GM20000 (cell line): ENCODE measurements around the gene HOMEZ.

Experiments used
- DNase-seq: peaks from one replicate; pipeline ENCODE4 v3.0.0; 2012; ENCODE audit warnings: low spot score
- TF ChIP-seq, protein P1 (sequence below): IDR thresholded peaks from 2 replicates; pipeline ENCODE4 v1.5.1; 2012; ENCODE audit warnings: mild to moderate bottlenecking, control low read depth; ENCODE audit errors: extremely low read depth, missing control alignments

Gene HOMEZ

DNA sequence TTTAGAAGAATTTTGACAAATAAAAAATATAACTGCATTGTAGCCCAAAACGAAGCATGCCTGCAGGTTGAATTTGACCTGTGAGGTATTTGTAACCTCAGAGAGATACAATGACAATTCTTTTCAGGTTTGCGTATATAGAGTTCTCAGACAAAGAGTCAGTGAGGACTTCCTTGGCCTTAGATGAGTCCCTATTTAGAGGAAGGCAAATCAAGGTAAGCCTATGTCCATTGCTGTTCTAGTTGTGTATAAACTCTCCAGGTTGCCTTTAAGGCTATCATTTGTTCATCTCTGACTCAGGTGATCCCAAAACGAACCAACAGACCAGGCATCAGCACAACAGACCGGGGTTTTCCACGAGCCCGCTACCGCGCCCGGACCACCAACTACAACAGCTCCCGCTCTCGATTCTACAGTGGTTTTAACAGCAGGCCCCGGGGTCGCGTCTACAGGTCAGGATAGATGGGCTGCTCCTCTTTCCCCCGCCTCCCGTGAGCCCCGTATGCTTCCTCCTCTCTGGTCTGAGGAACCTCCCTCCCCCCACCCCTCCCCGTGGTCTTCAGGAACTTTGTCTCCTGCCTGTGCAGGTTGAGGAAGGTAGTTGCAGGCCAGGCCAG lies 38.0 kb upstream of the HOMEZ start:
- no peak for DNase-seq
- TF ChIP-seq, protein P1, sequence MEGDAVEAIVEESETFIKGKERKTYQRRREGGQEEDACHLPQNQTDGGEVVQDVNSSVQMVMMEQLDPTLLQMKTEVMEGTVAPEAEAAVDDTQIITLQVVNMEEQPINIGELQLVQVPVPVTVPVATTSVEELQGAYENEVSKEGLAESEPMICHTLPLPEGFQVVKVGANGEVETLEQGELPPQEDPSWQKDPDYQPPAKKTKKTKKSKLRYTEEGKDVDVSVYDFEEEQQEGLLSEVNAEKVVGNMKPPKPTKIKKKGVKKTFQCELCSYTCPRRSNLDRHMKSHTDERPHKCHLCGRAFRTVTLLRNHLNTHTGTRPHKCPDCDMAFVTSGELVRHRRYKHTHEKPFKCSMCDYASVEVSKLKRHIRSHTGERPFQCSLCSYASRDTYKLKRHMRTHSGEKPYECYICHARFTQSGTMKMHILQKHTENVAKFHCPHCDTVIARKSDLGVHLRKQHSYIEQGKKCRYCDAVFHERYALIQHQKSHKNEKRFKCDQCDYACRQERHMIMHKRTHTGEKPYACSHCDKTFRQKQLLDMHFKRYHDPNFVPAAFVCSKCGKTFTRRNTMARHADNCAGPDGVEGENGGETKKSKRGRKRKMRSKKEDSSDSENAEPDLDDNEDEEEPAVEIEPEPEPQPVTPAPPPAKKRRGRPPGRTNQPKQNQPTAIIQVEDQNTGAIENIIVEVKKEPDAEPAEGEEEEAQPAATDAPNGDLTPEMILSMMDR = no peak

DNA sequence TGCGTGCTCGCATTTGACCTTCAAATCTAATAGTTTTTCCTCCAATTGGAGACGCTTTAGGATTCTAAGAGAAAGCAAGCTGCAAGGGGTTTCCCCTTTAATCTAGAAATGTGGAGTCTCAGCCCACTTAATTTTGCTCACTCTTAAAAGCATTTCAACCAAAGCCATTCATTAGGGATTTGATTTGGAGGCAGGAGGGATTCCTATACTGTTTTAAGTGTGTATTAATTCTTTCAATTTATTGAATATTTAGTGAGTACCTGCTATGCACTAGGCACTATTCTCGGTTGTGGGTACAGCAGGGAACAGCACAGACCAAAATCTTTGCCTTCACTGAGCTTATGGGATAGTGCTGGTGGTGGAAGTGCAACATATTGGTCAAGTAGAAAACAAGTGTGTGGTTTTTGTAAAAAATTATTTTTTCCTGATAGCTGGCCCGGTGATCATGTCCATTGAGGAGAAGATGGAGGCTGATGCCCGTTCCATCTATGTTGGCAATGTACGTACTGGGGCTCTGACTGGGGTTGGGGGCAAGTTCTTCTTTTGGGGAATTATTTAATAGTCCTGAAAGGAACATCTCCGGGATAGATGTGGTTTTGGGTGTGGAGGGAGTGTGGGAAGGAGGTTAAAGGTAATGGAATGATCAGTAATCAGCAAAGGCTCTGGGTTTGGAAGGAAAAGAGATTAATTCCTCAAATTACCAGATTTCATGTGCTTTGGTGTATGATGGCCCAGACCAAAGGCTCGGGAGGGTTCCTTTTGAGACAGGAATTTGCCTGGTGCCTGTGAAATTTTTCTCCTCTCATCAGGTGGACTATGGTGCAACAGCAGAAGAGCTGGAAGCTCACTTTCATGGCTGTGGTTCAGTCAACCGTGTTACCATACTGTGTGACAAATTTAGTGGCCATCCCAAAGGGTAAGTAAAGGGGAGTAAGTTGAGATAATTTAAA lies 36.9 kb upstream of the HOMEZ start:
- TF ChIP-seq, protein P1 = no peak
- DNase-seq = no peak

DNA sequence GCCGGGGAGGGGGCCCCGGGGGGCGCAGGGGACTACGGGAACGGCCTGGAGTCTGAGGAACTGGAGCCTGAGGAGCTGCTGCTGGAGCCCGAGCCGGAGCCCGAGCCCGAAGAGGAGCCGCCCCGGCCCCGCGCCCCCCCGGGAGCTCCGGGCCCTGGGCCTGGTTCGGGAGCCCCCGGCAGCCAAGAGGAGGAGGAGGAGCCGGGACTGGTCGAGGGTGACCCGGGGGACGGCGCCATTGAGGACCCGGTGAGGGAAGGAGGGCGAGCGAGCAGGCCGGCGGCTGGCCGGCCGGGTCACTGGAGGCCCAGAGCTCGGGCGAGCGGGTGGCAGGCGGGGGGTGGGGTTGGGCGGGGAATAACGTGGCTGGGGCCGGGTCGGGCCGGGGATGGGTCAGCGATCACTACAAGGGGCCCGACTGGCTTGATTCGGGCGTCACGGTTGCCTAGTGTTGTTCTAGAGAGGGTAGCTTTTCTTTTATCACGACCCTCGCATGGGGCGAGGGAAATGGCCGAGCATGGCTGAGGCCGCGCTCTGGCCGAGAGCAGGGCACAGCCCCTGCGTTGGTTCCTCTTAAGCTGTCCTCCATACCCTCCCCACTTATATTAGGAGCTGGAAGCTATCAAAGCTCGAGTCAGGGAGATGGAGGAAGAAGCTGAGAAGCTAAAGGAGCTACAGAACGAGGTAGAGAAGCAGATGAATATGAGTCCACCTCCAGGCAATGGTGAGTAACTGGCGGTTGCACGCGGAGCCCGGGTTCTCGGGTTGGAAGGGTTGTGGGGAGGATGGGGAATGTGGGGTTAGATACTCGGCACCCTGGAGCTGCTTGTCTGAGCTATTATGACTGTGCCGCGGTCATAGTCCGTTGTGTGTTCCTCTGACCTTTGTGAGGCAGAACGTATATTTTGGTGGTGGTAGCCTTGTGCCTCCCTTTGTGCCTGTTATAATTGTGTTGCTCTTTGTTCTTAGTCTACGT lies 35.9 kb upstream of the HOMEZ start:
- no peak for DNase-seq
- TF ChIP-seq, protein P1 = no peak

DNA sequence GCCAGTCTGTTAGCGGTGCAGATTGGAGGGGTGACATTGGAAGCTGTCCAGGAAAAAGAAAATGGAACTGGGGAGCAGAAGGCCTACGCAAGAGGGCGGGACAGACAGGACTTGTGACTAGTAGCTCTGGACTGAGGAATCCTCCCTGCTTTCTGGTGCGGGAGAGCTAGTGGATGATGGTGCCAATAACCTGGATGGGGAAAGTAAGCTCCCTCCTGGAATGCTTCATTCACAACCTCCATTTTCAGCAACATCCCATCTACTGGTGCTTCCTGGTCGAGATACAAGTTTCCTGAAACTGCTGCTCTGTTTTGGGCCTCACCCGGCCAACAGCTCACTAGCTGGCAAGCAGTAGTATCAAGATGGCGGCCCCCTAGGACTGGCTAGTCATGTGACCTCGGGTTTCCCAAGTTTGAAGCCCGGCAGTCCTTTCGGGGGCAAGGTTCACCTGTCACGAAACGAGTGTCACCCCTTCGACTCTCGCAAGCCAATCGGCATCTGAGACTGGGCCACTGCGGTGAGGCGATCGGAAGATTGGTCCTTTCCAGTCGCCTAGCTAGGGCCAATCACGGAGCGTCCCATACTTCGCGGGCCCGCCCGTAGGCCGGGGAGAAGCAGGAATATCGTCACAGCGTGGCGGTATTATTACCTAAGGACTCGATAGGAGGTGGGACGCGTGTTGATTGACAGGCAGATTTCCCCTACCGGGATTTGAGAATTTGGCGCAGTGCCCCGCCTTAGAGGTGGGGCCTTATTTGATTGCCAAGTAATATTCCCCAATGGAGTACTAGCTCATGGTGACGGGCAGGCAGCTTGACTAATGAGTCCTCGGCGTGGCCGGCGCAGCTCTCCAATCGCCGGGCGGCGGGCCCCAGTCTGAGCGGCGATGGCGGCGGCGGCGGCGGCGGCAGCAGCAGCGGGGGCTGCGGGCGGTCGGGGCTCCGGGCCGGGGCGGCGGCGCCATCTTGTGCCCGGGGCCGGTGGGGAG lies 34.9 kb upstream of the HOMEZ start, which contains the start of gene PABPN1:
TSS of gene PABPN1 (plus strand) at position 874 of the 988 bp plus-strand sequence. CDS start at position 887, 13 bp downstream.
- peak; percentile 98 for DNase-seq

DNA sequence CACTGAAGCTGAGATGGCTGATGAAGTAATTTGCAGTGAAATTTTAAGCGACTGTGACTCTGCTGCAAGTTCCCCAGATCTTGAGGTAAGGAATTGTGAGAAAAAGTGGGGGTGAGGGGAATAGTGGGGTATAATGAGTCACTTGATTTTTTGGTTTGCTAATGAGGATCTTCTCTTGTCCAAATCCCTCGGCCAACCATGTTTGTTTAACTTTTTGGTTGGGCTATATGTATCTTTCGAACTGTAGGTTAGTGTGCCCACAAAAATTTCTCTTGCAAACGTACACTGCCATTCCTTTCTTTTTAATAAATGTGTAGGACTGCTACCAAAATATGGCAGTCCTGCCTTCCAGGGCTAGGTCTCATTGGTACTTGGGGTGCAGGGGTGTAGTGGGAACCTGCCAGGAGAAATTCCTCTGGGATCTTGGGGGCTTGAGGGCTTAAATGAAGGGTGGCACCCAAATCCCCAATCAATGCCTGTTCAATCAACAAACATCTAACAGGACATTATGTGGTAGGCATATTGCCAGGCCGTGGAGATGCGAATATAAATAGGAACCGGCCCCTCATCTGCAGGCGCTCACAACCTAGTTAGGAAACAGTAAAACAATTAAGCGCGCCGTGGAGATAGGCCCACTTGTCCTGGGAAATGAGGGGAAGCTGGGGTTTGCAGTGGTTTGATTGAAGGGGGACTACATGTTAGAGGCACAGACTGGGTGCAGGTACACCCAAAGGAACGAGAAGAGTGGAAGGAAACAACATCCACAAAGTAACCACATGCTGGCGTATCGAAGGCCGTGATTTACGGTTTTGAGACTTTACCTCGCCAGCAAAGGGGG lies 34.0 kb upstream of the HOMEZ start:
- TF ChIP-seq, protein P1 = no peak
- DNase-seq = no peak

More for the DNA sequence above, 34.9 kb upstream of the HOMEZ start, which contains the start of gene PABPN1:
- TF ChIP-seq, protein P1 = no peak
